NOMO-1 treated with dmso at 0.1 percent for 144 hours (cell line): ENCODE data around the gene PDZRN4.
A peak's percentile ranks its signal among the peaks of the same experiment; 100 is the strongest.
"Not testable (repeated sequence)": the region's sequence is repeated elsewhere in the genome, so short reads cannot be mapped to it uniquely, and the experiment has no call there.

Source experiments
- DNase-seq: peaks from one replicate; lab custom pipeline; 2025; ENCODE audit not compliant: unreplicated experiment; lab: John Stamatoyannopoulos, UW

PDZRN4 gene

DNA sequence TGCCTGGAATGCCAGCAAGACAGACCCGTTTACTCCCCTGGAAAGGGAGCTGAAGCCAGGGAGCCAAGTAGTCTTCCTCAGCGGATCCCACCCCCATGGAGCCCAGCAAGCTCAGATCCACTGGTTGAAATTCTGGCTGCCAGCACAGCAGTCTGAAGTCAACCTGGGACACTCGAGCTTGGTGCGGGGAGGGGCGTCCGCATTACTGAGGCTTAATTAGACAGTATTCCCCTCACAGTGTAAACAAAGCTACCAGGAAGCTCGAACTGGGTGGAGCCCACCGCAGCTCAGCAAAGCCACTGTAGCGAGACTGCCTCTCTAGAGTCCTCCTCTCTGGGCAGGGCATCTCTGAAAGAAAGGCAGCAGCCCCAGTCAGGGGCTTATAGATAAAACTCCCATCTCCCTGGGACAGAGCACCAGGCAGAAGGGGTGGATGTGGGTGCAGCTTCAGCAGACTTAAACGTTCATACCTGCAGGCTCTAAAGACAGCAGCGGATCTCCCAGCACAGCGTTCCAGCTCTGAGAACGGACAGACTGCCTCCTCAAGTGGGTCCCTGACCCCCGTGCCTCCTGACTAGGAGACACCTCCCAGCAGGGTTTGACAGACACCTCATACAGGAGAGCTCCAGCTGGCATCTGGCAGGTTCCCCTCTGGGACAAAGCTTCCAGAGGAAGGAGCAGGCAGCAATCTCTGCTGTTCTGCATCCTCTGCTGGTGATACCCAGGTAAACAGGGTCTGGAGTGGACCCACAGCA, 92.4 kb downstream of the PDZRN4 start:
- not testable (repeated sequence) for DNase-seq

DNA sequence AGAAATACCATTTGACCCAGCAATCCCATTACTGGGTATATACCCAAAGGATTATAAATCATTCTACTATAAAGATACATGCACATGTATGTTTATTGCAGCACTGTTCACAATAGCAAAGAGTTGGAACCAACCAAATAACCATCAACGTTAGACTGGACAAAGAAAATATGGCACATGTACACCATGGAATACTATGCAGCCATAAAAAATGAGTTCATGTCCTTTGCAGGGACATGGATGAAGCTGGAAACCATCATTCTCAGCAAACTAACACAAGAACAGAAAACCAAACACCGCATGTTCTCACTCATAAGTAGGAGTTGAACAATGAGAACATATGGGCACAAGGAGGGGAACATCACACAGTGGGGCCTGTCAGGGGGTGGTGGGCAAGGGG, 97.3 kb downstream of the PDZRN4 start:
- not testable (repeated sequence) for DNase-seq

DNA sequence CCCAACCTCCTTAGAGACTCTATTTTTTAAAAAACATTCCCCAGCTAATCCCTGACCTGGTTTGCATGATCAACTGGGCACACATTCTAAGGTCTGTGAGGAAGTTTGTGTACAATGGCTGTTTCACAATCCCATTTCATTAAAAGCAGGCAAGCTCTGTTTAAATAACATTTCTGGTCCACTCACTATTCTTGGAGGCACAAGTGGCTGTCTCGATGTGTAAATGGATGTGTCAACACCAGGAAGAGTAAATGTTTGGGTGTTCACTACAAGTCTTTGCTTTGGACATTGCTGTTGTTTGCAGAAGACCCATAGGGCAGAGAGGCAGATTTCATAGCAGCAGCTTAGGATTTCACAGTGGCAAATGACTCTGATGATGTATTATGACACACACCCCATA, 98.3 kb downstream of the PDZRN4 start:
- no peak for DNase-seq

DNA sequence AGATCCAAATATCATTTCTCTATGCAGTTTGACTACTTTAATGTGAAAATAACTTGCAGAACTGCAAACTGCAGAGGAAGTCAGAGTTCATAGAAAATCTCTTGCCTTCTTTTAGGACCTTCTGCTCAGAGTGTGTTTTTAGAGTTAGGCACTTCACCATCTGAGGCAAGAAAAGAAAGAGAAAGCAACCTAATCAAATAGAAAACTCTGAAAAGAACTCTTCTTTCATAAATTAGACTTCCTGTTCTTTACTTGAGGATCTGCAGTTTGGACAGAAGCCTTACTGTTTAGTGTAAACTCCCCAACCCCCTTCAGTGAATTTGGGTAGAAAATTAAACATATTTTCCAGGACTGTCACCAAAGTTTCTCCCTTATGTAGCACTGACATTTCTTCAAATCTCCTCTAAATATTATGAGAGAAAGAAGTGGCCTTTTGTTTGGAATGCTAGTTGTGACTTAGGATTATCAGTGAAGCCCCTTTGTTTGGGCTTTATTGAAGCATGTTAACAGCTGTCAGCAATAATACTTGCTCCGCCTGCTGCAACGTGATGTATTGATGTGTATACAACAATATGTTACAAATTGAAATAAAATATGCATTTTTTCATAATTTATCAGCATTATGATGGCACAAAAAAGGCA, 99.5 kb downstream of the PDZRN4 start:
- no peak for DNase-seq

DNA sequence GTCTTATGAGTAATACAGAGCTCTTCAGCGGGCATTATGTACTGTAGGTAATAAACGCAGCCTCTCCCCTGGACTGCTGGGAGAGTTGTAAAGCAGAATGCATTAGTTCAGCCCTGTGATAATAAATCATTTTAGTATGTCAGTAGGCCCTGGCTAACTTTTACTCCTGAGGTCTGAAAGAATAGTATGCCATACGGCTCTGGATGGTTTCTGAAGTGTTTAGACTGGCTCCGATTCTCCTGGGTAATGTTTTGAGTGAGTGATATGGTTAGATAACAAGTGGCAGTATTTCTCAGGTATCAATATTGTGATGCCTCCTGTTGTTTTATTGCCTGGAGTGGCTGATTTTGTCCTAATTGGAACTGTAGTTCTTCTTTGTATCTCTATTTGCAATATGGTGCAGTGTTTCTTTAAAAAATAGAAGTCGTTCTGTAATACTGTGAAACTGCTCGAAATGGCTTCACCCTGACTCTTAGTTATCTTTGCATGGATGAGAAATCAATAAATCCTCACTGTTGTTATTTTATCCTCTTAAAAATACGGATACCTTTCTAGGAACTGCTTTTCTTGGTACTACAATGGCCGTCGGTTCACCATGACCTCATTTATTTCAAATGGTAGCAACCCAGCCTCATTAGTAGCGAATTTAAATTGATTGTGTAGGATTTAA, 100.2 kb downstream of the PDZRN4 start:
- DNase-seq: no peak

DNA sequence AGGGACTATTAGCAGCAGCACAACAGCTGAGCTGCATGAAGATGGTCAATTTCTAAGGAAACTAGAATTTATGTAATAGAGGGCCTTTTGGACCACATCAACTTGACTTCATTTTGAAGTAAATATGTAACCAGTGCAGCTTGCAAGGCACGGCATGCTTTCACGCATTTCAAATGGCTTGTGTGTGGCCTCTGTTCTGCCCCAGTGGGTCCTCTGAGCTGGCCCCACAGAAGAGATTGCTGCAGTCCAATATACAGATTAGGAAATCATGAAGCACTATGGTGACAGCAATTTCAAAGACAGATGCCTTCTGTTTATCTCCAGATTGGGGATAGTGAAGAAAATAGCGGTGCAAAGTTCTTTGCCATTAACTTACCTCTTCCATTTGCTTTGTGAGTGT, 101.4 kb downstream of the PDZRN4 start:
- no peak for DNase-seq

DNA sequence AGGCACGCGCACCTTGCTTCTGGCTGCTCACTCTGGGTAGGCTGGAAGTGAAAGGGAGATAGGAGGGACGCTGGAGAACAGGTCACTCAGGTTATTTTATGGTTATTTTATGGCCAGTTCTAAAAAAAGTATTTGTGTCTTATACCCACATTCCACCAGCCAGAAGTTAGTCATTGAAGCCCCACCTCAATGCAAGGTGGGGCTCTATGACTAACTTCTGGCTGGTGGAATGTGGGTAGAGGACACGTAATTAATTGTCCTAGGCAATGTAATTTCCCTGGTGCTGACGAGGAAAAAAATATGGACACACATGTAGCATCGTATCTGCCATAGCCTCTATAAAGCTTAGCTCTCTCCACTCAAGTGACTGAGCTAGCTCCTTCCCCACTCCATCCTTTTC, 104.9 kb downstream of the PDZRN4 start:
- DNase-seq: no peak

DNA sequence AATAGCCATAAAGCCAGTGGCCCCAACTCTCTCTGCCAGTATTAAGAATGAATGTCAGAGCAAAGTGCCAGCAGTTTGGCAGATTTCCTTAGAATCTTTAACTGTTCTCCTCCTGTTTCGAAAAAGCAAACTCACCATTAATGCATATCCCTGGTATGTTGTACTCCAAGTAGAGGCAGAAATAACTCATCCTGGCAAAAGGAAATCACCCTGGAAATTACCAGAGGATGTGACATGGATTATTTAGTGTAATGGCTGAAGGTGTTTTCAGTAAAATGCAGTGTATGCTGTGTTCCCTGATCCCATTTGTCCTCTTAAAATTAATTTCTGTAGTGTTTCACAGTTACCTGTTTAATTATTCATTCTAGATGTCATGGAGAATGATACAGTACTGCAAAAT, 105.3 kb downstream of the PDZRN4 start:
- DNase-seq: no peak

DNA sequence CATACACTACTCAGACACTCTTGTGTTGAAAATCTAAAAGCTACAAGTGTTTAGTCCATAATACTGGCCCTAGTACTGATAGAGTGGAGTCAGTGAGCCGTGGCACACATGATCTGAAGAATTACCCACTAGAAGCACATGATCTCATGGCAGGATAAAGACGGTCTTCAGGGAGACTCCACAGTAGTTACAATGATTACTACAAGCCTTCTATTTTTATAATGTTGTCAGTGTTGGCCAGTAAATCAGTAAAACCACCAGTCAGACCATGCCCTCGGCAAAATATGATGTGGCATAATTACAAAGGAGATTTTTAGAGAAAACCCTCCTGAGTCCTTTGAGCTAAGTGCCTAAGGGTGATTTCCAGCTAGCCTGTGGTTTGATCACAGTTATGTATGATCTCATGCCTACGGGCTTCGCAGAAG, 114.9 kb downstream of the PDZRN4 start:
- DNase-seq: no peak

DNA sequence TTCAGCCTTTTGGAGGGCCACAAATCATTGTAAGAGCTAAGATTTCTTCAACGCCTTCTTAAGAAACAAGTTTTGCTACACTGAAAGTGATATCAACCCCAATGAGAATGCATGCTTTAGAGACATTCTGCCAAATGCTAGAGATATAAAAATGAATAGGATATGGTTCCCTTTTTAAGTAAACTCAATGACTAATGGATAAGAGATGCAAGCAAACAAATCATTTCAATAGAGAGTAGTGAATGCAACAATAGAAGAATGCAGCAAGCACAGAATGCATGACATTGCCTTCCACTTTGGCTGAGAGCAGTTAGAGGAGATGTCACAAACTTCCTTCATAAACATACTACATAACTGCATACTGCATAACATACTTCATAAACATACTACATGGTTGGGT, 116.4 kb downstream of the PDZRN4 start:
- no peak for DNase-seq

DNA sequence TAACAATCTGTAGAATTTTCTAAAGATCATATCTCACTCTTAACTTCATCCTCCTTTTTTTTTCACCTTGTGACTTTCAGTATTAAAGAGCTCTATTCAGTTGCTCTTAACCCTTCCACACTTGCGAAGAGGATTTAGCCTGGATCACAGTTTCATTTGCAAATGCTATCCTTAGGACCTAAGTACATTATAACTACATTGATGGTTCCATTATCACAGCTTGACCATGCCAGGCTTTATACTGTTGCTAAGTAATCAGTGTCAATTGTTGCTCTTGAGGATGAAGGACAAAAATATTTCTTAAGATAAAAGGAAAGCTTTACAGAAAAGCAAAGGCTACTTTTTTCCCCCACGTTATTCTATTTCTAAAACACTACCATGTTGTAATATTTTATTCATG, 122.2 kb downstream of the PDZRN4 start:
- no peak for DNase-seq

DNA sequence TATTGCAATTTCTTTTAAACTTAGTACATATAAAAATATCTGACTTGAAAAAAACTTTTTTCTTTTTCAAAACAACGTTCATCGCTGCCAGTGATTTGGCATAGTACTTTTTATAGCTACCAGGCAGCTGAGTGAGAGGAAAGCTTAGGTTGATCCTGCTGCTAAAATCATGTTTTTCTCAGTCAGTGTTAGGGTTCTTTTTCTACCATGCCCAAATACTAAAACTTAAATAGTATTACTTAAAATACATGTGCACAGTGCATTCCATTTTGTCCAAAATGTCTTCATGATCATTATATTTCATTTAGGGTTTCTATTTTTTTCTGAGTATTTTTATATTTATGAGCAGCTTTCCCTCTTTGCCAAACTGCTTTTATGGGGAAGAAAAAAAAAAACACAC, 123.8 kb downstream of the PDZRN4 start:
- DNase-seq: no peak

DNA sequence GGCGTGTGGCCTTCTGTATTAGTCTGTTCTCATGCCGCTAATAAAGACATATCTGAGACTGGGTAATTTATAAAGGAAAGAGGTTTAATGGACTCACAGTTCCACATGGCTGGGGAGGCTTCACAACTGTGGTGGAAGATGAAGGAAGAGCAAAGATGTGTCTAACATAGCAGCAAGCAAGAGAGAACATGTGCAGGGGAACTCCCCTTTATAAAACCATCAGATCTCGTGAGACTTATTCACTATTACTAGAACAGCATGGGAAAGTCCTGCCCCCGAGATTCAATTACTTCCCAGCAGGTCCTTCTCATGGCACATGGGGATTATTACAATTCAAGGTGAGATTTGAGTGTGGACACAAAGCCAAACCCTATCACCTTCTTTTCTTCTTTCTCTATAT, 124.3 kb downstream of the PDZRN4 start:
- not testable (repeated sequence) for DNase-seq

DNA sequence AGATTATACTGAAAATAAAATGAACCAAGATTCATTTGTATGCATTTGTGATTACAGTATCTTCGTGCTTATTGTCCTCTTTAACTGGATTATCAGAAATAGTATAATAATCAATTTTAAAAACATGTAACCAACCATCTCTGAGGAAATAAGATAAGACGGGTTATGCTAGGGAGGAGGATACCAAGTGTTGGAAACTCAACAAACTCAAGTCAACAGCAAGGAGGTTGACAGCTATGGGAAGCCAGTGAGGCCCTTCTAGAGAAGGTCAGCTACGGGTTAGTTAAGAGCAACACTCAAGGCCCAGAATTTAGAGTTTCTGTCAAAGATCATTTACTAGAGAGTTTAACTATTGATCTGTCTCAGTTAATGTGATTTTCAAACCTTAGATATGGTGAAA, 137.2 kb downstream of the PDZRN4 start:
- no peak for DNase-seq

DNA sequence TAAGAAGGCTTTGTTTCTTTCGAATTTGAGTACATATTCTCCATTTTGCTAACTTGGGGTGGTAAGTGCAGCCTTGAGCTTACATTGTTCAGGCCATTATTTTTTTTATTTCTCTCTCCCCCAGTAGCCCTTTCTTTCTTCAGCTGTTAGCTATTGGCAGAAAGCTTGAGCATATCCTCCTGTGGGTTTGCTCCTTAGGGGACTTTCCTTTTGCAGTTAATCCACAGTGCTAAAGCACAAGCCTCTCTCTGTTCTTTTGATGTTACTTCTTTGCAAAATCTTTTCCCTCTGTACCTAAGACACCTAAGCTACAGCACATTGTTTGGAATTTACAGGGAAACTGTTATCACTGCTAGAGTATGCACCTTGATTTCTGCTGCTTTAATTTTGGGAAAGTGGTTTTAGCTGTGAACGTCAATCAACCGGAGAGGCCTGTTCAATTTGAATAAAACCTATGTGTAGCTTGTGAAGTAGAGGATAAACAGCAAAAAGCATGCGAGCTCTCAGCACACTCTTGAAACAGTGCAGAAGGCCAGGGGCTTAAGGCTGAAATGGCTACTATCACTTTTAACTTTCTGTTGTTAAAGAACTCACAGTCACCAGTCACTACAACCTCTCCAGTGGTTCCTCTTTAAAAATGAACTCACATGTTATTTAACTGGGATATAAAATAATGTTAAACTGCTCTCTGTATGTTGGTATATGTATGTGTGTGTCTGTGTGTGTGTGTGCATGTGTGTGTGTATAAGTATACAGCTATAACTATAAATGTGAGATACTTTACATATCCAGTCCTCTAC, 139.2 kb downstream of the PDZRN4 start:
- no peak for DNase-seq

DNA sequence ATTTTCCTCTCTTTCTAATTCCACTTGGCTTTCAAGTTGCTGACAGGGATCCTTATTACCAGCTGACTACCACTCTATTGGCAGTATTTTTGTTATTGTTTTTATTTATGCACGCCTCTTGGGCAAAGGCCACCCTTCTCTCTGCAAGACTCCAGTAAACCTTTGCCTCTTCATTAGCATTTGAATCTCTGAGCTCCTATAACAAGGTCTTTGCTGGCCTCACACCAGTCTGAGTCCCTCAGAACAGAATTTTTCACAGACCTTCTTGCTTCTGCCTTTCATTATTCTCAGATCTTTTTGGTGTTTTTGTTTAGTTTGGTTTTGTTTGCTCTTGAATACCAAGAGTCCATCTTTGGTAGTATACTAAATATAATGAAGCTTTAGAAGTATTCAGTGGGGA, 145.9 kb downstream of the PDZRN4 start:
- no peak for DNase-seq

DNA sequence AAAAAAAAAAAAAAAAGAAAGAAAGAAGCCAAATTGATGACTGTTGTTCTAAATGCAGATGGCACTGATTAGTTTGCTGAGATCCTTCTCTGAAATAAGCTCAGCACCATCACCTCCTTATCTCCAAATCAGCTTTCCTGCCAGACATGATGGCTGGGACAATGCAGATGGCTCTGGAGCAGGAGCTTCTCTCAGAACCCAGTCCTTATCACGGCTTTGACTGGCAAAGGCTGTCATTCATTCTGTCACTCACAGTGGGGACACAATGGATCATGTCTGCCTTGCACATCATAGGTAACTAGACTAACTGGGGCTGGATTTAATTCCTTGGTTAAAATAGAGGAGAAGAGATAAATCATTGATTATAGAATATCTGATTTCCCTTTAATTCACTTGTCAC, 146.3 kb downstream of the PDZRN4 start:
- no peak for DNase-seq

DNA sequence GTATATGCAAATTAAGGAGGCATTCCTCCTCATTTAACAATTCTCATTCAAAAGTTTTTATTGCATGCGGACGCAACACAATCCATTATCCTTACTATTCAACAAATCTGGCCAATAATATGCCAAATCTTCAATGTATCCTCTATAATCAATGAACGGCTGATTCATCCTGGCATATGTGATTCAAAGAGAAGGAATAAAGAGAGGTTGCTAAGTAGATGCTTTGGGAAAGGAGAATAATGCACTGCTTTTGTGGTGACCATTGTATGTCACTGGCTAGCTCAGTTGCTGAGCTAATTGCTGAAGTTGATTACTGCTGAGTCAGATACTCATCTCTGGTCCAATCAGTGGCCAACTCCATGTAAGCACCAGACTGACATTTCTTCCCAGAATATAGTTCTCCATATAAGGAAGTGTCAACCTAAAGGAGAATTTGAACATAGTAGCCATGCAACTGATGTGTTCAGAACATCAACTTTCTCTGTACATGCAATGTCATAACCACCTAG, 148.0 kb downstream of the PDZRN4 start:
- no peak for DNase-seq

DNA sequence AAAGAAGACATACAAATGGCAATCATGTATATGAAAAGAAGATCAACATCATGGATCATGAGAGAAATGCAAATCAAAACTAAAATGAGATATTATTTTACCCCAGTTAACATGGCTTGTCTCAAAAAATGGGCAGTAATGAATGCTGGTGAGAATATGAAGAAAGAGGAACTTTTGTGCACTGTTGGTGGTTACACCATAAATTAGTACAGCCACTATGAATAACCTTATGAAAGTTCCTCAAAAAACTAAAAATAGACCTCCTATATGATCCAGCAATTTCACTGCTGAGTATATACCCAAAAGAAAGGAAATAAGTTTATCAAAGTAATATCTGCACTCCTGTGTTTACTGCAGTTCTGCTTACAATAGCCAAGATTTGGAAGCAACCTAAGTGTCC, 151.7 kb downstream of the PDZRN4 start:
- DNase-seq: peak; percentile 31

DNA sequence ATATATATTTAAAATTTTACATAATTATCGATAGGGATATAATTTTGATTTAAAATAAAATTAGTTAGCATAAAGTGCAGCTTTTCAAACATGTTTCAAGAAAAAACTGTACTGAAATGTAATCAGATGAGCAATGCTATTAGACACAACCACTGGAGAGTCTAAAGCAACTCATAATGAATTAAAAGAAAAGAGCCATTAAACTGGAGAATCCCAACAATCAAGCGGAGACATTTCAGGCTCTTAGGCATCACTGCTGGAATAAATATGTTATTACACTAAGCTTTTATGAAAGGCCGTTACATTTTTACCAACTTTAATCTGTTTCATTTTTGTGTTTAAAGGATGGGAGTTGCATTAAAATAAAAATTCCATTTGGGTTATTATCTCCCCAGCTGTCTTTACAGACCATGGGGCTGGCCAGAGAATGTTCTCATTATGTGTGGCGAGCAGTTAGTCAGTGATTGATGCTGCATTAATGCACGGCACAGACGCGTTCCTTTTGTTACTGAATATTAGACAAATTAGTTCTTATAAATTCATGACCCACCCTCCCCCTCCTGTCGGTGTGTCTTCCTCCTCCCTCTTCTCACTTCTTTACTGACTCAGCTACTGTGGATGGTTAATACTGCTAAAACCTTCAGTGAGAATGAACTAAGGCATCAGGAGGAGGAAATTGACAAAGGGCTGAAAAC, 156.8 kb downstream of the PDZRN4 start:
- DNase-seq: no peak

DNA sequence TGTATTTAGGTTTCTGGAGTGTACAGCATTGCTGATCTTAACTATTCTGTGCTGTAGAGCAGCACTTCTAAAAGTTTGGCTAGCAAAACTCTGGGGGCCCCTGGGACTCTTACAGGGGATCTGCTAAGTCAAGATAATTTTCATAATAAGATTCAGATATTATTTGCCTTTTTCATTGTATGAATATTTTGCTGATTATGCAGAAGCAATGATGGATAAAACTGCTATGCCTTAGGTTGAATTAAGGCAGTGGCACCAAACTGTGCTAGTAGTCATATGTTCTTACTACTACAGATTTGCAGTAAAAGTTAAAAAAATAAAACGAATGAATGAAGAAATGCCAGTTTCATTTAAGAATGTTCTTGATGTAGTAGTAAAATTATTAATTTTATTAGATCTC, 160.1 kb downstream of the PDZRN4 start:
- DNase-seq: no peak
